ENCODE data around the gene RAPGEF4. TPM values are rescaled to one million over a fixed set of nuclear protein-coding genes. Genes with fewer than 3 reads are reported as not detected.

The RAPGEF4 gene
- total RNA-seq, 6 donors from 2014 or later: 8.3 to 35.2 (median 17.4) TPM

GRCh38 chr2:172734711-172735581 is 699 bp upstream of the RAPGEF4 start:
- Histone ChIP-seq H3K27me3 (peaks cover 0 to 14% (median 6%) of the 10 kb centered on the region in 4 donors), H3K4me3 (peak overlapping the region in 3 of 4 donors; percentile 45 to 51 (median 48)), H3K4me1 (peaks cover 4 to 14% (median 13%) of the 10 kb centered on the region in 4 donors), H3K9me3 (no peaks in the 10 kb centered on the region), H3K36me3 (no peaks in the 10 kb centered on the region), H3K27ac (no peak overlapping the region)
- TF ChIP-seq POLR2AphosphoS5 (IDR thresholded peaks at IDR 0.05) (no peak), CTCF (IDR thresholded peaks at IDR 0.05) (no peak), EP300 (IDR thresholded peaks at IDR 0.05) (no peak), POLR2A (IDR thresholded peaks at IDR 0.05) (no peak)
- ATAC-seq (ENCODE audit: low FRiP score in 2 of 2): no peak
- DNase-seq: peak in 1 of 2 donors; percentile 32
- WGBS, 2 donors: 45 to 54% methylated on average over 15 to 21 of the region's 24 CpGs

GRCh38 chr2:172736424-172737174 is 954 bp downstream of the RAPGEF4 start:
- Histone ChIP-seq H3K4me1 (peaks cover 4 to 14% (median 13%) of the 10 kb centered on the region in 4 donors), H3K36me3 (no peaks in the 10 kb centered on the region), H3K27me3 (peaks cover 0 to 14% (median 6%) of the 10 kb centered on the region in 4 donors), H3K9me3 (no peaks in the 10 kb centered on the region), H3K27ac (no peak overlapping the region), H3K4me3 (peak overlapping the region in 3 of 4 donors; percentile 45 to 51 (median 48))
- TF ChIP-seq POLR2A (IDR thresholded peaks at IDR 0.05): no peak
- no peak for TF ChIP-seq POLR2AphosphoS5 (IDR thresholded peaks at IDR 0.05)
- TF ChIP-seq EP300 (IDR thresholded peaks at IDR 0.05): no peak
- TF ChIP-seq CTCF (IDR thresholded peaks at IDR 0.05): no peak
- no peak for DNase-seq
- no peak for ATAC-seq (ENCODE audit: low FRiP score in 2 of 2)
- WGBS, 2 donors: 33 to 44% methylated on average over 14 to 16 of the region's 16 CpGs

- H3K27me3 ChIP-seq: peaks cover 0 to 14% (median 6%) of the 10 kb centered on the region in 4 donors
- H3K4me1 ChIP-seq: peaks cover 4 to 14% (median 13%) of the 10 kb centered on the region in 4 donors
- 83 to 89% methylated on average over 7 of the region's 7 CpGs for WGBS, 2 donors
- DNase-seq: no peak
- TF ChIP-seq CTCF (IDR thresholded peaks at IDR 0.05): no peak
- no peak for TF ChIP-seq POLR2AphosphoS5 (IDR thresholded peaks at IDR 0.05)
- no peak for TF ChIP-seq EP300 (IDR thresholded peaks at IDR 0.05)
- no peak for TF ChIP-seq POLR2A (IDR thresholded peaks at IDR 0.05)
- peaks cover 0 to 4% (median 0%) of the 10 kb centered on the region in 4 donors for H3K9me3 ChIP-seq
- H3K36me3 ChIP-seq: no peaks in the 10 kb centered on the region
- no peak for ATAC-seq (ENCODE audit: low FRiP score in 2 of 2)
- H3K27ac ChIP-seq: no peak overlapping the region
- H3K4me3 ChIP-seq: no peak overlapping the region
Observed at GRCh38 chr2:172739661-172740266, 4.1 kb downstream of the RAPGEF4 start.

GRCh38 chr2:172740856-172741255 is 5.2 kb downstream of the RAPGEF4 start:
- Histone ChIP-seq H3K27ac (no peak overlapping the region), H3K36me3 (no peaks in the 10 kb centered on the region), H3K27me3 (peaks cover 0 to 5% (median 3%) of the 10 kb centered on the region in 4 donors), H3K4me3 (no peak overlapping the region), H3K9me3 (peaks cover 0 to 5% (median 0%) of the 10 kb centered on the region in 4 donors), H3K4me1 (peaks cover 4 to 8% (median 6%) of the 10 kb centered on the region in 4 donors)
- DNase-seq: no peak
- 83 to 84% methylated on average over 5 of the region's 5 CpGs for WGBS, 2 donors
- no peak for TF ChIP-seq EP300 (IDR thresholded peaks at IDR 0.05)
- ATAC-seq (ENCODE audit: low FRiP score in 2 of 2): no peak
